IMR-90 (cell line): ENCODE data around the gene ZBTB46. TPM values are rescaled to one million over a fixed set of nuclear protein-coding genes. Genes with fewer than 3 reads are reported as not detected.

Source experiments
- ATAC-seq: fragments of 200-7000 bp; cut with Tn5 transposase; 2 replicates; pipeline ENCODE4 v1.9.1; 2020; ENCODE audit warnings: low read depth, mild to moderate bottlenecking, moderate library complexity
- BruUV-seq: library from RNA; stranded (reverse); fragments of 400-500 nt; replicated peaks from 2 replicates; lab custom pipeline; 2021; lab: Mats Ljungman, UMichigan
- CTCF ChIA-PET: fragments of 300-600 bp; formaldehyde crosslinking; extraction: SDS; loops from one replicate; lab custom pipeline; 2021; ENCODE audit warnings: antibody characterized with exemption; lab: Yijun Ruan, JAX
- POLR2A ChIA-PET: fragments of 300-600 bp; sonication (Branson Sonifier 250); formaldehyde crosslinking; loops from one replicate; lab custom pipeline; 2022; ENCODE audit warnings: antibody characterized with exemption; ENCODE audit not compliant: unreplicated experiment; lab: Charles Lee
- DNase-seq: peaks from one replicate; pipeline ENCODE4 v3.0.0; 2013
- H2AFZ ChIP-seq: replicated peaks from 2 replicates; pipeline ENCODE3; 2013; ENCODE audit warnings: low read length, mild to moderate bottlenecking; ENCODE audit not compliant: poor library complexity
- H2AK5ac ChIP-seq: 2 replicates; pipeline ENCODE4 v1.6.1; 2013; ENCODE audit warnings: low read depth, low read length, inconsistent platforms
- H2AK9ac ChIP-seq: replicated peaks from 2 replicates; pipeline ENCODE3; 2013; ENCODE audit warnings: mild to moderate bottlenecking, low read depth, low read length, moderate library complexity; ENCODE audit not compliant: poor library complexity
- H2BK120ac ChIP-seq: 2 replicates; pipeline ENCODE4 v1.6.1; 2013; ENCODE audit warnings: low read depth, low read length, inconsistent platforms
- H2BK15ac ChIP-seq: 3 replicates; pipeline ENCODE4 v1.6.1; 2013; ENCODE audit warnings: low read depth, low read length, inconsistent platforms
- H2BK20ac ChIP-seq: 2 replicates; pipeline ENCODE4 v1.6.1; 2013; ENCODE audit warnings: low read depth, mild to moderate bottlenecking, inconsistent platforms, low read length, moderate library complexity
- H2BK5ac ChIP-seq: 2 replicates; pipeline ENCODE4 v1.6.1; 2013; ENCODE audit warnings: mild to moderate bottlenecking, low read depth, low read length, inconsistent platforms; ENCODE audit not compliant: poor library complexity, severe bottlenecking
- H3K14ac ChIP-seq: replicated peaks from 2 replicates; pipeline ENCODE4 v1.6.1; 2013; ENCODE audit warnings: low read depth, low read length, inconsistent platforms
- H3K18ac ChIP-seq: 2 replicates; pipeline ENCODE4 v1.6.1; 2013; ENCODE audit warnings: low read depth, low read length, control low read depth
- H3K23ac ChIP-seq: 2 replicates; pipeline ENCODE4 v1.6.1; 2013; ENCODE audit warnings: low read depth, low read length, inconsistent platforms
- H3K27ac ChIP-seq: 2 replicates; pipeline ENCODE4 v1.5.1; 2013; ENCODE audit warnings: mild to moderate bottlenecking, control low read depth, low read length; ENCODE audit not compliant: insufficient read depth
- H3K27me3 ChIP-seq: 2 replicates; pipeline ENCODE4 v1.6.1; 2013; ENCODE audit warnings: low read length; ENCODE audit not compliant: control insufficient read depth, insufficient read depth
- H3K36me3 ChIP-seq: 2 replicates; pipeline ENCODE4 v1.6.1; 2013; ENCODE audit warnings: low read length, mixed read lengths; ENCODE audit not compliant: control insufficient read depth, insufficient read depth
- H3K4ac ChIP-seq: 2 replicates; pipeline ENCODE4 v1.6.1; 2013; ENCODE audit warnings: low read depth, low read length, inconsistent platforms
- H3K4me1 ChIP-seq: 2 replicates; pipeline ENCODE4 v1.6.1; 2013; ENCODE audit warnings: low read length, mixed read lengths; ENCODE audit not compliant: control insufficient read depth, insufficient read depth
- H3K4me2 ChIP-seq: 2 replicates; pipeline ENCODE4 v1.6.1; 2013; ENCODE audit warnings: low read depth, mild to moderate bottlenecking, control low read depth, low read length, moderate library complexity
- H3K4me3 ChIP-seq: 2 replicates; pipeline ENCODE4 v1.5.1; 2013; ENCODE audit warnings: low read depth, mild to moderate bottlenecking, control low read depth, low read length, moderate library complexity; ENCODE audit not compliant: insufficient read depth
- H3K56ac ChIP-seq: 2 replicates; pipeline ENCODE4 v1.6.1; 2013; ENCODE audit warnings: low read length, inconsistent platforms; ENCODE audit not compliant: insufficient read depth; ENCODE audit errors: extremely low read depth
- H3K79me1 ChIP-seq, 2 experiments: 2 replicates each; pipeline ENCODE4 v1.6.1; 2013; ENCODE audit warnings: low read length in 2 of 2, inconsistent platforms in 1 of 2, low read depth in 1 of 2
- H3K9ac ChIP-seq: 2 replicates; pipeline ENCODE4 v1.6.1; 2013; ENCODE audit warnings: low read depth, low read length, control low read depth
- H3K9me1 ChIP-seq: 2 replicates; pipeline ENCODE4 v1.6.1; 2013; ENCODE audit warnings: low read length, inconsistent platforms; ENCODE audit not compliant: insufficient read depth
- H3K9me3 ChIP-seq: 2 replicates; pipeline ENCODE4 v1.6.1; 2013; ENCODE audit warnings: low read length; ENCODE audit not compliant: control insufficient read depth, insufficient read depth
- H4K20me1 ChIP-seq: 2 replicates; pipeline ENCODE4 v1.6.1; 2013; ENCODE audit warnings: low read length, inconsistent platforms; ENCODE audit not compliant: insufficient read depth
- H4K5ac ChIP-seq: 2 replicates; pipeline ENCODE4 v1.6.1; 2013; ENCODE audit warnings: mild to moderate bottlenecking, low read depth, low read length, control low read depth
- H4K8ac ChIP-seq, 2 experiments: 2 replicates each; pipeline ENCODE4 v1.6.1; 2013; ENCODE audit warnings: low read depth in 2 of 2, low read length in 2 of 2, control low read depth in 1 of 2, inconsistent platforms in 1 of 2
- H4K91ac ChIP-seq: 2 replicates; pipeline ENCODE4 v1.6.1; 2013; ENCODE audit warnings: low read depth, low read length, inconsistent platforms; ENCODE audit not compliant: insufficient read depth
- BHLHE40 ChIP-seq: fragments of 150-350 bp; IDR thresholded peaks from 2 replicates; pipeline ENCODE4 v1.6.1; 2016; ENCODE audit warnings: mild to moderate bottlenecking, low read depth, low read length
- CEBPB ChIP-seq: IDR thresholded peaks from 2 replicates; pipeline ENCODE4 v1.6.1; 2012; ENCODE audit warnings: low read depth, low read length, improper control_type of control experiment
- CHD1 ChIP-seq: IDR thresholded peaks from 2 replicates; pipeline ENCODE4 v1.6.1; 2012; ENCODE audit warnings: low read depth, low read length, improper control_type of control experiment
- FOS ChIP-seq: fragments of 150-350 bp; IDR thresholded peaks from 2 replicates; pipeline ENCODE4 v1.6.1; 2016; ENCODE audit warnings: low read depth, low read length
- MAFK ChIP-seq: IDR thresholded peaks from 2 replicates; pipeline ENCODE4 v1.6.1; 2012; ENCODE audit warnings: low read depth, low read length, improper control_type of control experiment
- MAZ ChIP-seq: IDR thresholded peaks from 2 replicates; pipeline ENCODE4 v1.6.1; 2012; ENCODE audit warnings: low read depth, mild to moderate bottlenecking, low read length, improper control_type of control experiment, moderate library complexity, borderline replicate concordance
- MXI1 ChIP-seq: IDR thresholded peaks from 2 replicates; pipeline ENCODE4 v1.6.1; 2012; ENCODE audit warnings: low read depth, mild to moderate bottlenecking, low read length, moderate library complexity, borderline replicate concordance
- NFE2L2 ChIP-seq: fragments of 150-350 bp; IDR thresholded peaks from 2 replicates; pipeline ENCODE4 v1.6.1; 2016; ENCODE audit warnings: low read depth, mild to moderate bottlenecking, low read length
- POLR2A ChIP-seq: IDR thresholded peaks from 2 replicates; pipeline ENCODE4 v1.6.1; 2012; ENCODE audit warnings: mild to moderate bottlenecking, low read depth, low read length
- RAD21 ChIP-seq: IDR thresholded peaks from 2 replicates; pipeline ENCODE4 v1.6.1; 2012; ENCODE audit warnings: low read length, improper control_type of control experiment
- RCOR1 ChIP-seq: IDR thresholded peaks from 2 replicates; pipeline ENCODE4 v1.6.1; 2012; ENCODE audit warnings: mild to moderate bottlenecking, low read length, improper control_type of control experiment; ENCODE audit not compliant: insufficient replicate concordance
- RFX5 ChIP-seq: IDR thresholded peaks from 2 replicates; pipeline ENCODE4 v1.8.0; 2012; ENCODE audit warnings: low read depth, mild to moderate bottlenecking, low read length, moderate library complexity
- SMC3 ChIP-seq: fragments of 150-350 bp; IDR thresholded peaks from 2 replicates; pipeline ENCODE4 v1.6.1; 2016; ENCODE audit warnings: low read depth, mild to moderate bottlenecking, antibody characterized with exemption, low read length, moderate library complexity
- WGBS, 2 experiments: methylation state at CpG; one replicate each; pipeline versions ENCODE4 v1.1.5 to v1.1.7; 2013; ENCODE audit warnings: missing lambda C conversion rate in 2 of 2; ENCODE audit not compliant: insufficient read length in 1 of 2; ENCODE audit errors: extremely low coverage in 2 of 2; 5-methylcytosine and 5-hydroxymethylcytosine counted together
- dilution Hi-C: fragments of 300-500 bp; cut with HindIII; formaldehyde crosslinking; loops from one replicate; pipeline ENCODE4 v1.14.3; 2018; ENCODE audit warnings: low sequenced_read_pairs; ENCODE audit not compliant: unreplicated experiment
- in situ Hi-C: fragments of 300-500 bp; cut with MboI; formaldehyde crosslinking; loops from 3 replicates; pipeline ENCODE4 v1.14.3; 2019; ENCODE audit warnings: low sequenced_read_pairs, inconsistent platforms, mixed read lengths
- intact Hi-C: fragments of 100-400 bp; cut with micrococcal nuclease; formaldehyde crosslinking; loops from 2 replicates; pipeline ENCODE4 v1.10.0; 2022
- polyA plus RNA-seq, 3 experiments: library from polyadenylated mRNA; depleted of rRNA; stranded (reverse); fragments of >200 nt; gene quantifications; 2 replicates each; pipeline ENCODE4 v1.2.3, GENCODE V29; 2012; ENCODE audit warnings: low replicate concordance in 1 of 3
- total RNA-seq: library from RNA; depleted of rRNA; stranded (reverse); fragments of >200 nt; gene quantifications from 2 replicates; pipeline ENCODE4 v1.2.3, GENCODE V29; 2012
- TF ChIP-seq, protein P1 (sequence below): conservative IDR thresholded peaks from 2 replicates; pipeline ENCODE4 v1.5.1; 2012; ENCODE audit warnings: mild to moderate bottlenecking, low read depth, low read length, improper control_type of control experiment
- TF ChIP-seq, protein P2 (sequence below): fragments of 150-350 bp; IDR thresholded peaks from 2 replicates; pipeline ENCODE4 v1.6.1; 2017; ENCODE audit warnings: mild to moderate bottlenecking, antibody characterized with exemption, low read length, low read depth
- TF ChIP-seq, protein P3 (sequence below): fragments of 150-350 bp; IDR thresholded peaks from 2 replicates; pipeline ENCODE4 v1.6.1; 2016; ENCODE audit warnings: low read depth, mild to moderate bottlenecking, low read length, moderate library complexity, borderline replicate concordance

Gene ZBTB46
- total and polyA plus RNA-seq, 2 of the 4 experiments (the other 2 are of a cell fraction) = 4.2 to 14.9 TPM

DNA sequence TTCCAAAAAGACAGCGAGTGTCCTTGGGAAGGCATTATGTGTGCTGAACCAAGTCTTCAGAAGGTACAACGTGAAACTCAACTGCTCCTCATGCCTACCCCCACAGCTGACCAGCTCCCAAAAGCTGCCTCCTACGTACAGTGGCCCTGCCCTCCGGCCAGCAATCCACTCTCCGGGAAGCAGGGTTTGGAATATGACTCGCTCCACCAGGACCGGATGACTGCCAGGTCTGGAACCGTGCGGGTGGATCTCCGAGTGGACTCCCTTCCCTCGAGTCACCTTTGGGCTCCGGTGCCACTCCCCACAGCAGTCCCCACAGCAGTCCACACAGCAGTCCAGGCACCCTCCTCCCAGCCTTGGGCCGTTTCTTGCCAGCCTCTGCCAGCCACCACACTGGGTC is 4.3 kb downstream of the ZBTB46 start:
- WGBS, 2 experiments = 92% methylated on average over 6 of the region's 13 CpGs; no CpG with 5 or more reads in 1 of the 2 experiments
- Histone ChIP-seq H3K27ac (no peak overlapping the region), H2AK9ac (peak overlapping the region; percentile 55), H3K9me3 (no peaks in the 10 kb centered on the region), H3K4me1 (peaks cover 20% of the 10 kb centered on the region), H4K8ac (no peak overlapping the region), H2AK5ac (no peak overlapping the region), H3K4me3 (no peak overlapping the region), H2BK120ac (no peak overlapping the region), H3K14ac (no peak overlapping the region), H2BK15ac (no peak overlapping the region), H3K9ac (no peak overlapping the region), H3K9me1 (peaks cover 21% of the 10 kb centered on the region), H2AFZ (peak overlapping the region; percentile 51), H3K18ac (no peak overlapping the region), H3K79me1 (peaks cover 29 to 74% of the 10 kb centered on the region in 2 experiments), H4K20me1 (peaks cover 52% of the 10 kb centered on the region), H3K27me3 (no peaks in the 10 kb centered on the region), H3K23ac (no peak overlapping the region), H2BK20ac (no peak overlapping the region), H3K56ac (no peak overlapping the region), H3K4ac (no peak overlapping the region), H2BK5ac (no peak overlapping the region), H4K91ac (no peak overlapping the region), H4K5ac (no peak overlapping the region), H3K36me3 (0 out of 2 replicates have a peak, but pooled peaks cover 3% of the 10 kb centered on the region), H3K4me2 (no peak overlapping the region)
- in situ Hi-C loops (no loop called here), dilution Hi-C loops (no loop called here), intact Hi-C loops (no loop called here)
- DNase-seq (peak; percentile 37), ATAC-seq (no peak)
- POLR2A ChIA-PET = no interaction called here
- TF ChIP-seq CHD1 = no peak
- no peak for TF ChIP-seq RAD21
- no peak for TF ChIP-seq MXI1
- no peak for TF ChIP-seq RFX5
- no peak for TF ChIP-seq BHLHE40
- no peak for TF ChIP-seq CEBPB
- TF ChIP-seq, protein P1, sequence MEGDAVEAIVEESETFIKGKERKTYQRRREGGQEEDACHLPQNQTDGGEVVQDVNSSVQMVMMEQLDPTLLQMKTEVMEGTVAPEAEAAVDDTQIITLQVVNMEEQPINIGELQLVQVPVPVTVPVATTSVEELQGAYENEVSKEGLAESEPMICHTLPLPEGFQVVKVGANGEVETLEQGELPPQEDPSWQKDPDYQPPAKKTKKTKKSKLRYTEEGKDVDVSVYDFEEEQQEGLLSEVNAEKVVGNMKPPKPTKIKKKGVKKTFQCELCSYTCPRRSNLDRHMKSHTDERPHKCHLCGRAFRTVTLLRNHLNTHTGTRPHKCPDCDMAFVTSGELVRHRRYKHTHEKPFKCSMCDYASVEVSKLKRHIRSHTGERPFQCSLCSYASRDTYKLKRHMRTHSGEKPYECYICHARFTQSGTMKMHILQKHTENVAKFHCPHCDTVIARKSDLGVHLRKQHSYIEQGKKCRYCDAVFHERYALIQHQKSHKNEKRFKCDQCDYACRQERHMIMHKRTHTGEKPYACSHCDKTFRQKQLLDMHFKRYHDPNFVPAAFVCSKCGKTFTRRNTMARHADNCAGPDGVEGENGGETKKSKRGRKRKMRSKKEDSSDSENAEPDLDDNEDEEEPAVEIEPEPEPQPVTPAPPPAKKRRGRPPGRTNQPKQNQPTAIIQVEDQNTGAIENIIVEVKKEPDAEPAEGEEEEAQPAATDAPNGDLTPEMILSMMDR = no peak
- no peak for TF ChIP-seq MAFK
- TF ChIP-seq, protein P2, sequence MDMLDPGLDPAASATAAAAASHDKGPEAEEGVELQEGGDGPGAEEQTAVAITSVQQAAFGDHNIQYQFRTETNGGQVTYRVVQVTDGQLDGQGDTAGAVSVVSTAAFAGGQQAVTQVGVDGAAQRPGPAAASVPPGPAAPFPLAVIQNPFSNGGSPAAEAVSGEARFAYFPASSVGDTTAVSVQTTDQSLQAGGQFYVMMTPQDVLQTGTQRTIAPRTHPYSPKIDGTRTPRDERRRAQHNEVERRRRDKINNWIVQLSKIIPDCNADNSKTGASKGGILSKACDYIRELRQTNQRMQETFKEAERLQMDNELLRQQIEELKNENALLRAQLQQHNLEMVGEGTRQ = no peak
- TF ChIP-seq, protein P3, sequence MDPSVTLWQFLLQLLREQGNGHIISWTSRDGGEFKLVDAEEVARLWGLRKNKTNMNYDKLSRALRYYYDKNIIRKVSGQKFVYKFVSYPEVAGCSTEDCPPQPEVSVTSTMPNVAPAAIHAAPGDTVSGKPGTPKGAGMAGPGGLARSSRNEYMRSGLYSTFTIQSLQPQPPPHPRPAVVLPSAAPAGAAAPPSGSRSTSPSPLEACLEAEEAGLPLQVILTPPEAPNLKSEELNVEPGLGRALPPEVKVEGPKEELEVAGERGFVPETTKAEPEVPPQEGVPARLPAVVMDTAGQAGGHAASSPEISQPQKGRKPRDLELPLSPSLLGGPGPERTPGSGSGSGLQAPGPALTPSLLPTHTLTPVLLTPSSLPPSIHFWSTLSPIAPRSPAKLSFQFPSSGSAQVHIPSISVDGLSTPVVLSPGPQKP = no peak
- no peak for TF ChIP-seq POLR2A
- no peak for TF ChIP-seq RCOR1
- TF ChIP-seq SMC3 = no peak
- TF ChIP-seq NFE2L2 = no peak
- no peak for TF ChIP-seq MAZ
- no peak for TF ChIP-seq FOS
- CTCF ChIA-PET = interaction anchor here (0.6 kb wide), 1 partner anchor 135 kb away, joined by 7 read pairs; no protein-coding TSS in a partner anchor
- no TSS peak for BruUV-seq
